Lower leg skin (tissue), 4 donors: ENCODE results near the gene CDC42BPG. TPM values are rescaled to one million over a fixed set of nuclear protein-coding genes. Genes with fewer than 3 reads are reported as not detected.

ENCODE experiments used
- DNase-seq, 2 donors: peaks; one replicate each; pipeline ENCODE4 v3.0.0-alpha.2; 2019; ENCODE audit warnings: low spot score in 2 of 2
- H3K4me3 ChIP-seq: fragments of 200-600 bp; sonication (generic); 2 replicates; pipeline ENCODE4 v1.5.1; 2017; ENCODE audit warnings: mild to moderate bottlenecking, low read depth; ENCODE audit not compliant: poor library complexity, severe bottlenecking
- CTCF ChIP-seq, 3 donors: fragments of 450-650 bp; IDR thresholded peaks; one replicate each; pipeline ENCODE4 v1.5.1; 2016; ENCODE audit warnings: antibody characterized with exemption in 3 of 3, mild to moderate bottlenecking in 3 of 3, moderate library complexity in 2 of 3
- POLR2A ChIP-seq, 2 donors: fragments of 450-650 bp; IDR thresholded peaks; one replicate each; pipeline ENCODE4 v1.6.1; 2016 to 2017; ENCODE audit warnings: antibody characterized with exemption in 2 of 2, mild to moderate bottlenecking in 1 of 2, moderate library complexity in 1 of 2
- WGBS, 2 donors: methylation state at CpG; one replicate each; pipeline ENCODE4 v1.1.5; 2018; 5-methylcytosine and 5-hydroxymethylcytosine counted together
- intact Hi-C: fragments of 100-400 bp; cut with DNase I; formaldehyde crosslinking; loops from one replicate; pipeline ENCODE4 v1.15.0; 2023; ENCODE audit warnings: low total_unique reads
- total RNA-seq, 4 donors: library from RNA; depleted of rRNA; stranded (reverse); fragments of >200 nt; gene quantifications; one replicate each; pipeline ENCODE4 v1.1.0, GENCODE V29; 2016

CDC42BPG gene
- total RNA-seq, 4 donors from 2014 or later = 40.3 to 81.3 (median 50.1) TPM

DNA sequence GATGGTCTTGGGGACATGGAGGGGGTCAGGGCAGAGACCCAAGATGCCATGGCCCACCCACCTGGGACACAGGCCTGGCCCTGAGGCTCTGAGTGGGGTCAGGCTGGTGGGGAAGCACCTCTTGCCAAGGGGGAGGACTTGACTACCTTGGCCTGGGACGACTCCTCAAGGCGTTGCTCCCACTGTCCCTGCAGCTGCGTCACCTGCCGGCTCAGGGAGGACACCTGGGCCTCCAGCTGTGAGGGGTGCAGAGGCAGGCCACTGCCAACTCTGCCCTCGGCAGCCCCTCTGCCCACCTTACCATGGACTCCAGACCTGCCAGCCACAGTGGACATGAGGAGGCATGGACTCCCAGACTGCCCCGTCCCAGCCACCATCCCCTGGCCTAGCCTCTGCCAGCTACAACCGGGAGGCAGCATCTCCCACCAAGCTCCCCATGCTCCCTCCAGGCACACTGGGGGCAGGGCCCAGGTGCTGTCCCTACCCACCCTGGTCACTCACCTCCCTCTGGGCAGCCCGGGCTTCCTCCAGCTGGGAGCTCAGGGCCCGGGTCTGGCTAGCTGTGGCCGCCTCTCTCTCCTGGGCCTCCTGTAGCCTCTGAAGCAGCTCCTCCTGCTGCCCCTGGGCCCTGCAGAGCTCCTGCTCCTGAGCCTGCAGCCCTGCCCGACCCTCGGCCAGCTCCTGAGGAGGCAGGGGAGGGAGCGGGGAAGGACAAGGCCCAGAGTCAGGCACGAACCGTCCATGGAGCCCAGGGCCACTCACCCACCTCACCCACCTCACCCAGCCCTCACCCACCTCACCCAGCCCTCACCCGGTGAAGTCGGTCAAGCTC is 8.6 kb downstream of the CDC42BPG start:
- WGBS, 2 donors = 80 to 82% methylated on average over 13 to 15 of the region's 17 CpGs
- DNase-seq = no peak
- no peak overlapping the region for H3K4me3 ChIP-seq
- intact Hi-C loops = no loop called here
- no peak for TF ChIP-seq POLR2A (IDR thresholded peaks at IDR 0.05)
- no peak for TF ChIP-seq CTCF (IDR thresholded peaks at IDR 0.05)

- WGBS, 2 donors = 62 to 77% methylated on average over 26 to 28 of the region's 29 CpGs
- H3K4me3 ChIP-seq = no peak overlapping the region
- no peak for DNase-seq
- intact Hi-C loops = no loop called here
- TF ChIP-seq CTCF (IDR thresholded peaks at IDR 0.05) (no peak), POLR2A (IDR thresholded peaks at IDR 0.05) (no peak)
These were observed 9.5 kb downstream of the CDC42BPG start for GRCh38 chr11:64834723-64835615.

DNA sequence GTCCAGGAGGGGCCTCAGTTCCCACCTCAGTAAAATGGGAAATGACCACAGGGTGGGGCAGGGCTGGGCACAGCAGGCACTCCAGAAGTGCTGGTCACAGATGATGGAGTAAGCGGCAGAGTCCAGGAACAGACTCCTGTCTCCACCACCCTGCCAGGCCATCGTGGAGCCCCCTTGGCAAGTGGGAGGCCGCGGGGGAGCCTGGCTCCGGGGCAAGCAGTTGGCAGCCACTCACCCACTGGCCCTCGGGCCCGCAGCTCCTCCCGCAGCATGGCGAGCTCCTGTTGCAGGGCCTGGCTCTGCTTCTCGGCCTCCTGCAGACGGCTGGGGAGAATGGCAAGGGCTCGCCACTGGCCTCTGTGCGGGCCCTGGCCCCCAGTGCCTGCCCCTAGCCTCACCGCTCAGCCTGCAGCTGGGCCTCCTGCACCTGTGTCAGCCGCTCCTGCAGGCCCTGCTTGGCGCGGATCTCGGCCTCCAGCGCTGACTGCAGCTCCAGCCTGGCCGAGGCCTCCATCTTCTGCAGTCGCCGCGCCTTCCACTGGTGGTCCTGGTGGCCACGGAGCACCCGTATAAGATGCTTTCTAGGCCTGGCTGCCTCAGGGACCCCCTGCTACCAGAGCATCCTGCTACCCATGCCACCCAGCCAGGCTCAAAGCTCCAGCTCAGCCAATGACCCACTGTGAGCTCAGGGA is 10.3 kb downstream of the CDC42BPG start:
- 89 to 98% methylated on average over 12 to 13 of the region's 25 CpGs for WGBS, 2 donors
- no peak for TF ChIP-seq CTCF (IDR thresholded peaks at IDR 0.05)
- no peak for TF ChIP-seq POLR2A (IDR thresholded peaks at IDR 0.05)
- no peak for DNase-seq
- intact Hi-C loops = no loop called here
- no peak overlapping the region for H3K4me3 ChIP-seq

- DNase-seq = no peak
- intact Hi-C loops = no loop called here
- WGBS, 2 donors = 84 to 87% methylated on average over 10 of the region's 10 CpGs
- no peak overlapping the region for H3K4me3 ChIP-seq
- TF ChIP-seq CTCF (IDR thresholded peaks at IDR 0.05) = no peak
- no peak for TF ChIP-seq POLR2A (IDR thresholded peaks at IDR 0.05)
These were observed 10.9 kb downstream of the CDC42BPG start for GRCh38 chr11:64833509-64833908.

DNA sequence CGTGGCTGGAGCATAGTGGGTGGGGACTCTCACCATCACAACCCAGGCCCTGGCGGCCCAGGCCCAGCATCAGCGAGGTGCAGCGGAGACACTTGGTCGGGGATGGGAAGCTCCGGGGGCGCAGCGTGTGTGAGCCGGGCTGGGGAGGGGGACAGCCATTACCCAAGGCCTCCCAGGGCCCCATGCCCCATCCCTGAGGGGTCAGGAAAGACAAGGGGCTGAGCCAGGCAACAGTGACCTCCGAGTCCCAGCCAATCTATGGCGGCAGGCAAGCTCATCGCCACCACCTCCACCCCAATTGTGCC is 11.3 kb downstream of the CDC42BPG start:
- intact Hi-C loops = no loop called here
- H3K4me3 ChIP-seq = no peak overlapping the region
- WGBS, 2 donors = 92 to 95% methylated on average over 12 of the region's 12 CpGs
- TF ChIP-seq CTCF (IDR thresholded peaks at IDR 0.05) (no peak), POLR2A (IDR thresholded peaks at IDR 0.05) (no peak)
- no peak for DNase-seq
